Ammon's horn (tissue), 1 donor: ENCODE results near the gene LY6G6C.

ENCODE experiments used
- DNase-seq: peaks from one replicate; pipeline ENCODE4 v3.0.0-alpha.2; 2016; ENCODE audit warnings: low spot score

Gene LY6G6C

GRCh38 chr6:31741815-31742214 is 20.3 kb upstream of the LY6G6C start:
- no peak for DNase-seq

- DNase-seq, result no peak
Observed at GRCh38 chr6:31740397-31741223, 19.1 kb upstream of the LY6G6C start.

GRCh38 chr6:31739639-31740396 is 18.3 kb upstream of the LY6G6C start, which contains the start of gene MSH5:
Gene MSH5, plus strand, starts transcription at chr6:31740005. Its CDS starts 462 bp downstream, at chr6:31740467.
- peak; percentile 99 for DNase-seq

GRCh38 chr6:31737991-31738979 is 16.7 kb upstream of the LY6G6C start:
- peak; percentile 75 for DNase-seq

GRCh38 chr6:31737315-31737990 is 15.9 kb upstream of the LY6G6C start:
- DNase-seq, result no peak

GRCh38 chr6:31736768-31737314 is 15.3 kb upstream of the LY6G6C start:
- no peak for DNase-seq

GRCh38 chr6:31736021-31736767 is 14.6 kb upstream of the LY6G6C start, which contains the start of gene CLIC1:
Gene CLIC1, minus strand, starts transcription at chr6:31736530. Its CDS starts 230 bp downstream, at chr6:31736300.
- DNase-seq, result no peak

- DNase-seq, result no peak
Observed at GRCh38 chr6:31734821-31735406, 13.4 kb upstream of the LY6G6C start.

- no peak for DNase-seq
Observed at GRCh38 chr6:31734247-31734820, 12.8 kb upstream of the LY6G6C start.

GRCh38 chr6:31733734-31734133 is 12.2 kb upstream of the LY6G6C start:
- no peak for DNase-seq

GRCh38 chr6:31732029-31732428 is 10.5 kb upstream of the LY6G6C start:
- no peak for DNase-seq

- no peak for DNase-seq
Observed at GRCh38 chr6:31730631-31731086, 9.1 kb upstream of the LY6G6C start.

- peak; percentile 89 for DNase-seq
Observed at GRCh38 chr6:31729979-31730630, 8.6 kb upstream of the LY6G6C start.

- DNase-seq, result peak; percentile 84
Observed at GRCh38 chr6:31729515-31729978, 8.0 kb upstream of the LY6G6C start.

- no peak for DNase-seq
Observed at GRCh38 chr6:31728767-31729514, 7.4 kb upstream of the LY6G6C start, which contains the start of gene DDAH2. Gene DDAH2, minus strand, starts transcription at chr6:31729299. Its CDS starts 138 bp downstream, at chr6:31729161.

GRCh38 chr6:31727717-31728671 is 6.4 kb upstream of the LY6G6C start:
- no peak for DNase-seq
